T1000 (cell line): ENCODE data around the gene LYSET.
A peak's percentile ranks its signal among the peaks of the same experiment; 100 is the strongest.
"Not testable (repeated sequence)": the region's sequence is repeated elsewhere in the genome, so short reads cannot be mapped to it uniquely, and the experiment has no call there.

Experiments
- DNase-seq: peaks from one replicate; lab custom pipeline; 2025; ENCODE audit warnings: mixed read lengths; lab: John Stamatoyannopoulos, UW

The LYSET gene

GRCh38 chr14:93184391-93185348 is at the start of gene LYSET, which contains the start of gene MOAP1:
TSS of gene LYSET (plus strand) at chr14:93185317. CDS start at chr14:93185406, 89 bp downstream.
TSS of gene MOAP1 (minus strand) at chr14:93184897. CDS start at chr14:93184242, 655 bp downstream.
- DNase-seq: peak; percentile 78

- DNase-seq: no peak
Measured at GRCh38 chr14:93135399-93135798, 49.7 kb upstream of the LYSET start.

DNA sequence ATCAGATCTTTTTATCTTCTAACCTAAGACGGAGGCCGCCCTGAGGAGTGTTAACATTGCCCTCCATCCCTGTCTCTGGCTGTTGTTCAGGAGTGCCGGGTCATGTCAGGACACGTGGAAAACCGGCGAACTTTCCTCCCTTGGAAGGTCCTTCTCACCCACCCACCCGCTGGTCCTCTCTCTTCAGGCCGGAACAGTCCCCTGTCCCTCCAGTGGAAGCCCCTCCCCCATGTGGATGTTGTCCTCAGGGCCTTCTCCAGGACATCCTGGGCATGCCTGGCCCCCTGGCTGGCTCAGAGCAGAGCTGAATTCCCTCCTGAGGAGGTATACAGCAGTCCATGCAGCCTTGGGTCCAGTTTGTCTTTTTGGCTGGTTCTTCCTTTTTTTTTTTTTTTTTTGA is 49.1 kb upstream of the LYSET start:
- DNase-seq: no peak

DNA sequence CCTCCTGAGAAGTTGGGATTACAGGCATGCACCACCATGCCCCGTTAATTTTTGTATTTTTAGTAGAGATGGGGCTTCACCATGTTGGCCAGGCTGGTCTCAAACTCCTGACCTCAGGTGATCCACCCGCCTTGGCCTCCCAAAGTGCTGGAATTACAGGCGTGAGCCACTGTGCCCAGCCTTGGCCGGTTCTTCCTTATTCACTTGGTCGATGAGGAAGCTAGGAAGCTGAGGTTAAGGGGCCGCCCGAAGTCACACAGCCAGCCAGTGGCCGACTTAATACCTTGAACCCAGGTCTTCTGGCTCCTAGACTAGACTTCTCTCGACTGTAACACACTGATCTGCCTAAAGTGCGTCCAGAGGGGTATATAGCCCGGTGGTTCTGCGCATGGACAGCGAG is 48.6 kb upstream of the LYSET start:
- DNase-seq: not testable (repeated sequence)

- no peak for DNase-seq
Measured at GRCh38 chr14:93137864-93138263, 47.3 kb upstream of the LYSET start.

- DNase-seq: no peak
Measured at GRCh38 chr14:93142854-93143652, 42.1 kb upstream of the LYSET start.

- DNase-seq: no peak
Measured at GRCh38 chr14:93146119-93146518, 39.0 kb upstream of the LYSET start.

DNA sequence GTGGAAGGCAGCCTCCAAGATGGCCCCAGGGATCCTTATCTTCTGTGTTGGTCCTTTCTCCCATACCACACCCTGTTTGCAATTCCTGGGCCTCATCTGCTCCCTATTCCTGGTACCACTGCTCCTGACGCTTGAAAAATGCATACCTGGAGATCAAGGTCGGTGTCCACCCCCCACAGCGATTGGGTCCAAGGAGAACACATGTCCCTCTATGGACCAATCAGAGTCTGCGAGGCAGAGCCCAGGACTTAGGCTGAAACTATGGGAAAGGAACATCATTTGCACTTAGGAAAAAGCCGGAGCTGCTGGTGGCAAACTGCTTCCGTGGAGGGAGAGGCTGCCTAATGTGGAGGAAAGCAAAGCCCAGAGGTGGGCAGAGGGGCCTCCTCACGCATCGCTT is 36.1 kb upstream of the LYSET start:
- DNase-seq: no peak

DNA sequence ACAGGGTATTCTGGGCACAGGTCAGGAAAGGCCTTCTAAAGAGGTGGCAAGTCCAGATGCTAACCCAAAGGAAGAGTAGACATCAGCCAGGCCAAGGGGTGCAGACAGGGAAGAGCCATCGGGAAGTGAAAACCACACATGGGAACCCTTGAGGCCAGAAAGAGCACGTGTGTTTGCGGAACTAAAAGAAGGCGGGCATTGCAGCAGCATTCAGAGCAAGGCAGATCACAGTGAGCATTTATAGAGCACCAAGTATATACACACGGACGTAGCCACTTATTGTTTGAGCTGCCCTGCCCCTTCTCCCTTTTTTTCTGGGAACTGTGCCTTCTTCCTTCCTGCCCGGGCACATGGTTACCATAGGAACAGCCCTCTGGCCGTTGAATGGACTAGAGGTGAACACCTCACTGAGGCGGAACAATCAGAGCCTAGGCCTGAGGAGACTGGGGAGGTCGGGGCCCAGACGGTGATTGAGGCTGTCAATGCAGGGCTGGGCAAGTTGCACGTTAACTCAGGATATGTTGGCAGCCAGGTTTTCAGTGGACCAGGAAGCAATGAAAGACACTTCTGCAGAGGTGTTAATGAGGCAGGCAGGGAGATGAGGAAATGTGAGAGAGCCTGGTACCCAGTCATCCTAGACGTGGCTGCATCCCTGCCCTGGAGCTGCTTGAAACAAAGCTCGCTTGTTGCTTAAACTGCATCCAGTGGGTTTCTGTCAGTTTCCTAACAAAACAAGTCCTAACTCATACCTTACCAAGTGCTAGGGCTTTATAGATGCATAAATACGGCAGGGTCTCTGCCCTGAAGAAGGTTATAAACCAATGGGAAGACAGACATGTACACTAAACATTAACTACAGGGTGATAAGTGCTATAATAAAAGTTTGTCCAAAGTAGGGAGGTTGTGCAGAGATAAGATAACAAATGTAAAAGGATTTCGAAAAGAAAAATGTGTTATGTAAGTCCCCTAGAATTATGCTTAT is 34.6 kb upstream of the LYSET start:
- no peak for DNase-seq

DNA sequence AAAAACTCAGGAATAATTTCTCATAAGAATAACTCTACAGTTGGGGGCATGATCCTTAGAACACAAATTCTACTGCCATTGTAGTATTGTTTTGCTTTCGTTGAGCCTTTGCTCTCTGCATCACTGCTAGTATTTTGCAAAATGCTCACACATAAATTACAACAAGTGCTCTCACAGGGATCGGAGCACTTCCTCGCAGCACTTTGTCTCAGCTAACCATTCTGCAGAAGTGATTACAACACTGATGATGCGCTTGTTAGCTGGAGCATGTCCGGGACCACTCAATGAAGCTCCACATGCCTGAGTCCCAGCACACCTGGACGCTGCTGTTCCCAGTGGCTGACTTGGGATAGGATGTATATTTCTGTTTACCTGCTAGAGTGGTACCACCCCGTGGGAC is 32.0 kb upstream of the LYSET start:
- DNase-seq: no peak

GRCh38 chr14:93155667-93156066 is 29.4 kb upstream of the LYSET start:
- DNase-seq: no peak

- DNase-seq: no peak
Measured at GRCh38 chr14:93156693-93157369, 28.3 kb upstream of the LYSET start.

GRCh38 chr14:93158349-93158748 is 26.8 kb upstream of the LYSET start:
- not testable (repeated sequence) for DNase-seq

DNA sequence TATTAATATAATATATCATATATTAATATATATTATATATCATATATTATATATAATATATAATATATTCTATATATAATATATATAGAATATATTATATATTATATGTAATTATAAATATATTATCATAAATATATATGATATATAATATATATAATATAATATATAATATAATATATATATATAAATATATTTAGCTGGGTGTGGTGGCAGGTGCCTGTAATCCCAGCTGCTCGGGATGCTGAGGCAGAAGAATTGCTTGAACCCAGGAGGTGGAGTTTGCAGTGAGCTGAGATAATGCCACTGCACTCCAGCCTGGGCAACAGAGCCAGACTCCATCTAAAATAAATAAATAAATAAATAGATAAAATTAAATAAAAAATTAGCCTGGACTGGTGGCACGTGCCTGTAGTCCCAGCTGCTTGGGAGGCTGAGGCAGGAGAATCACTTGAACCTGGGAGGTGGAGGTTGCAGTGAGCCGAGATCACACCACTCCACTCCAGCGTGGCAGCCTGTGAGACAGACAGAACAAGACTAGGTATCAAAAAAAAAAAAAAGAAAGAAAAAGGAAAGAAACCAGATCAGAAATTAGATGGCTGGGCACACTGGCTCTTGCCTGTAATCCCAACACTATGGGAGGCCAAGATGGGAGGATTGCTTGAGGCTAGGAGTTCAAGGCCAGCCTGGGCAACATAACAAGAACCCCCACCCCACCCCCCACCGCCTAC is 25.3 kb upstream of the LYSET start:
- not testable (repeated sequence) for DNase-seq

DNA sequence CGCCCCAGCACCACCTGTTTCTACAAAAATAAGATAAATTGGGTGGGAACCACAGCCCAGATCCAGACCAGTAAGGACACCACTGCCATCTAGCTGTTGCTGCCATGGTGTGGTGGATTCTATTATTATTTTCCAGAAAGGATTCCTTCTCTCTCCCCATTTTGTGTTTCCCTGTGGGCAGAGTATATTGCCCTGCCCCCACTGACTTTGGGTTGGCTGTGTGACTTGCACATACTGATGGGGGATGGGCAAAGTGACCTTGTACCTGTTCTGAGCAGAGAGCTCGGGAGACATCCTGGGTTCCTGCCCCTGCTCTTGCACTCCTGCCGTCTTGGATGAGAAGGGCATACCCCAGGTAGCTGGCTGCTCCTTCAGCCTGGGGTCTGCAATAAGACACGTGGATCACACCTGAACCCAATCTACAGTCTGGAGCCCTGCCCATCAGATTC is 24.7 kb upstream of the LYSET start:
- DNase-seq: no peak

DNA sequence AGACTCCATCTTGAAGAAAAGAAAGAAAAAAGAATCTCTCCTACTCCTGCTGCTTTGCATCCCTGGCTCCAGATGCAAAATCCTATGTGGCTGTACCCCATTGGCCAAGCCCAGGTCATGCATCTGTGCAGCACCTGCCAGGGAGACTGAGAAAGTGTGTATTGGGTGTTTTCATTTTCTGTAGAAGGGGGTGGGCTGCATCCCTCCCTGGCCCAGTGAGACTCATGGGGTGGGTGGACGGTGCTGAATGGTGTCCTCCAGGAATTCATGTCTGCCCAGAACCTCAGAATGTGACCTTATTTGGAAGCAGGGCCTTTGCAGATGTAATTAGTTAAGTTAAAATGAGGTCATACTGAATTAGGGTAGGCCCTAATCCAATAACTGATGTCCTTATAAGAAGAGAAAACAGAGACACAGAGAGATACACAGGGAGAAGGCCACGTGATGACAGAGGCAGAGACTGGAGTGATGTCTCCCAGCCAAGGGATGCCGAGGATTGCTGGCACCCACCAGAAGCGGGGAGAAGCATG is 23.6 kb upstream of the LYSET start:
- no peak for DNase-seq

GRCh38 chr14:93163564-93163963 is 21.6 kb upstream of the LYSET start:
- DNase-seq: no peak

- not testable (repeated sequence) for DNase-seq
Measured at GRCh38 chr14:93165271-93166265, 19.5 kb upstream of the LYSET start.

- DNase-seq: not testable (repeated sequence)
Measured at GRCh38 chr14:93168610-93169009, 16.5 kb upstream of the LYSET start.
